ENCODE measurements around the gene QRSL1. TPM values are rescaled to one million over a fixed set of nuclear protein-coding genes. Genes with fewer than 3 reads are reported as not detected.
"Not testable (repeated sequence)": the region's sequence is repeated elsewhere in the genome, so short reads cannot be mapped to it uniquely, and the experiment has no call there.

Gene QRSL1
- total RNA-seq = 17.2 and 18.3 TPM in 2 replicates
- long read RNA-seq, full-length matches to known transcripts = 110 of 130 reads
- long read RNA-seq, partial matches to known transcripts = 8 of 130 reads
- long read RNA-seq, other reads (novel, unspliced or antisense) = 12 of 130 reads

GRCh38 chr6:106629103-106629858 lies at the start of gene QRSL1, which contains the start of gene RTN4IP1:
Gene QRSL1 (plus strand): TSS chr6:106629578. CDS start chr6:106629682, 104 bp downstream.
Gene RTN4IP1 (minus strand): TSS chr6:106629498. CDS start chr6:106629021, 477 bp downstream.
- no peaks in the 10 kb centered on the region for H3K27me3 Mint-ChIP-seq
- H3K36me3 Mint-ChIP-seq (ENCODE audit: insufficient read depth) = peaks cover 7% of the 10 kb centered on the region
- peak; percentile 78 for DNase-seq (ENCODE audit: low spot score, unreplicated experiment)
- H3K9me3 Mint-ChIP-seq (ENCODE audit: low read depth) = peaks cover 2% of the 10 kb centered on the region
- TF ChIP-seq CTCF (IDR thresholded peaks at IDR 0.05; ENCODE audit: unreplicated experiment) = no peak
- H3K4me1 Mint-ChIP-seq (ENCODE audit: low read depth) = peaks cover 33% of the 10 kb centered on the region
- H3K27ac Mint-ChIP-seq = peak within 1 kb of the TSS; percentile 99
- peak within 1 kb of the TSS; percentile 94 for H3K4me3 Mint-ChIP-seq (ENCODE audit: low read depth)

- Mint-ChIP-seq H3K36me3 (ENCODE audit: insufficient read depth) (peaks cover 1% of the 10 kb centered on the region), H3K9me3 (ENCODE audit: low read depth) (no peaks in the 10 kb centered on the region), H3K4me1 (ENCODE audit: low read depth) (no peaks in the 10 kb centered on the region), H3K27ac (no peak overlapping the region), H3K27me3 (no peaks in the 10 kb centered on the region), H3K4me3 (ENCODE audit: low read depth) (no peak overlapping the region)
- no peak for DNase-seq (ENCODE audit: low spot score, unreplicated experiment)
- TF ChIP-seq CTCF (IDR thresholded peaks at IDR 0.05; ENCODE audit: unreplicated experiment) = no peak
Measured at GRCh38 chr6:106581468-106581867, 47.9 kb upstream of the QRSL1 start.

- no peak overlapping the region for H3K4me3 Mint-ChIP-seq (ENCODE audit: low read depth)
- no peaks in the 10 kb centered on the region for H3K9me3 Mint-ChIP-seq (ENCODE audit: low read depth)
- no peak overlapping the region for H3K27ac Mint-ChIP-seq
- no peak for DNase-seq (ENCODE audit: low spot score, unreplicated experiment)
- peaks cover 9% of the 10 kb centered on the region for H3K36me3 Mint-ChIP-seq (ENCODE audit: insufficient read depth)
- no peaks in the 10 kb centered on the region for H3K4me1 Mint-ChIP-seq (ENCODE audit: low read depth)
- TF ChIP-seq CTCF (IDR thresholded peaks at IDR 0.05; ENCODE audit: unreplicated experiment) = no peak
- no peaks in the 10 kb centered on the region for H3K27me3 Mint-ChIP-seq
Measured at GRCh38 chr6:106586815-106587415, 42.5 kb upstream of the QRSL1 start.

- H3K4me3 Mint-ChIP-seq (ENCODE audit: low read depth); H3K9me3 Mint-ChIP-seq (ENCODE audit: low read depth); H3K27me3 Mint-ChIP-seq; H3K4me1 Mint-ChIP-seq (ENCODE audit: low read depth); H3K27ac Mint-ChIP-seq; H3K36me3 Mint-ChIP-seq (ENCODE audit: insufficient read depth); DNase-seq (ENCODE audit: low spot score, unreplicated experiment): not testable (repeated sequence)
Measured at GRCh38 chr6:106588937-106589336, 40.4 kb upstream of the QRSL1 start.

- H3K36me3 Mint-ChIP-seq (ENCODE audit: insufficient read depth) = peaks cover 8% of the 10 kb centered on the region
- no peak for DNase-seq (ENCODE audit: low spot score, unreplicated experiment)
- no peak overlapping the region for H3K4me3 Mint-ChIP-seq (ENCODE audit: low read depth)
- no peaks in the 10 kb centered on the region for H3K4me1 Mint-ChIP-seq (ENCODE audit: low read depth)
- no peak for TF ChIP-seq CTCF (IDR thresholded peaks at IDR 0.05; ENCODE audit: unreplicated experiment)
- H3K27ac Mint-ChIP-seq = no peak overlapping the region
- no peaks in the 10 kb centered on the region for H3K27me3 Mint-ChIP-seq
- no peaks in the 10 kb centered on the region for H3K9me3 Mint-ChIP-seq (ENCODE audit: low read depth)
Measured at GRCh38 chr6:106591111-106591825, 38.1 kb upstream of the QRSL1 start.

All from progenitor cell of endocrine pancreas (in vitro differentiated cells).